Gastrocnemius medialis (tissue), 4 donors: ENCODE results near the gene NECAP2.

Experiments
- CTCF ChIP-seq, 5 experiments: fragments of 450-650 bp in 3 of 5; fragments of 200-600 bp in 2 of 5; sonication (generic) in 2 of 5; IDR thresholded peaks in 4 of 5; conservative IDR thresholded peaks in 1 of 5; 1 replicate in 4 of 5; 2 replicates in 1 of 5; pipeline ENCODE4 v1.5.1; 2016 to 2019; ENCODE audit warnings: antibody characterized with exemption in 5 of 5, mild to moderate bottlenecking in 3 of 5, moderate library complexity in 3 of 5
- POLR2A ChIP-seq, 2 donors: fragments of 450-650 bp; IDR thresholded peaks; one replicate each; pipeline ENCODE4 v1.6.1; 2017; ENCODE audit warnings: antibody characterized with exemption in 2 of 2, mild to moderate bottlenecking in 2 of 2, moderate library complexity in 2 of 2

DNA sequence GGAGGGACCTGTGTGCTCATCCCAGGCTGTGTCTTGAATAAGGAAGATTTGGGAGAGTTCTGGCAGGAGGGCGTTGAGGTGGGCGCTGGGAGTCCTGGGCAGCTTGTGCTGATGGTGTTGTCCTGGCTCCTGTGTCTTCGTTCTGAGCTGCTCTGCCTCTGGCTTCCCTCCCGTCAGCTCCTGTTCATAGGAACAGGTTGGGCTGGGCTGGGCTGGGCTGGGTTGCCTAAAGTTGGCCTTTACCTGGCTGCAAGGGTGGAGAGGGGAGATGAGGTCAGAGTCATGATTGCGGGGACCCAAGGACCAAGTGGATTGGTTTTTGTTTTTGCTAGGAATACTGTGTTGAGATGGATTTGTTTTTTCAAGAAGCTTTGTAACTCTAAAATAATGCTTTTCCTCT, 9.1 kb downstream of the NECAP2 start:
- no peak for TF ChIP-seq POLR2A (IDR thresholded peaks at IDR 0.05)
- no peak for TF ChIP-seq CTCF (IDR thresholded peaks at IDR 0.05 in 4 of 5, conservative IDR thresholded peaks at IDR 0.05 in 1 of 5)
